Esophagus squamous epithelium (tissue), 4 donors: Measurements from ENCODE around the gene CXCR5.

Experiments used
- POLR2A ChIP-seq, 4 donors: fragments of 450-650 bp; IDR thresholded peaks; one replicate each; pipeline ENCODE4 v1.6.1; 2017; ENCODE audit warnings: antibody characterized with exemption in 4 of 4, mild to moderate bottlenecking in 4 of 4, moderate library complexity in 3 of 4
- TF ChIP-seq, protein P1 (sequence below), 6 experiments: fragments of 450-650 bp in 4 of 6; fragments of 200-600 bp in 2 of 6; sonication (generic) in 2 of 6; IDR thresholded peaks; one replicate each; pipeline ENCODE4 v1.5.1; 2016 to 2019; ENCODE audit warnings: antibody characterized with exemption in 6 of 6, mild to moderate bottlenecking in 4 of 6, moderate library complexity in 4 of 6

DNA sequence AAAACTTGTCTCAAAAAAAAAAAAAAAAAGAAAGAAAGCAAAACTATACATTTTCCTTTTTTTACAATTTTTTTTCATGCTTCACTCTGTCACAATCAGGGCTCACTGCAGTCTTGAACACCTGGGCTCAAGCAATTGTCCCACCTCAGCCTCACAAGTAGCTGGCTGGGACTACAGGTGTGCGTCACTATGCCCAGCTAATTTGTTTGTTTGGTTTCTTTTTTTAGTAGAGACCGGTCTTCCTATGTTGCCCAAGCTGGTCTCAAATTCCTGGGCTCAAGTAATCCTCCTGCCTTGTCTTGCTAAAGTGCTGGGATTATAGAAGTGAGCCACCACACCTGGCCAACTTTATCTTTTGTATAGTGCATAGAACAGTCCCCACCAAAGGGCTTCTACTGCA, 15.0 kb upstream of the CXCR5 start:
- TF ChIP-seq, protein P1, sequence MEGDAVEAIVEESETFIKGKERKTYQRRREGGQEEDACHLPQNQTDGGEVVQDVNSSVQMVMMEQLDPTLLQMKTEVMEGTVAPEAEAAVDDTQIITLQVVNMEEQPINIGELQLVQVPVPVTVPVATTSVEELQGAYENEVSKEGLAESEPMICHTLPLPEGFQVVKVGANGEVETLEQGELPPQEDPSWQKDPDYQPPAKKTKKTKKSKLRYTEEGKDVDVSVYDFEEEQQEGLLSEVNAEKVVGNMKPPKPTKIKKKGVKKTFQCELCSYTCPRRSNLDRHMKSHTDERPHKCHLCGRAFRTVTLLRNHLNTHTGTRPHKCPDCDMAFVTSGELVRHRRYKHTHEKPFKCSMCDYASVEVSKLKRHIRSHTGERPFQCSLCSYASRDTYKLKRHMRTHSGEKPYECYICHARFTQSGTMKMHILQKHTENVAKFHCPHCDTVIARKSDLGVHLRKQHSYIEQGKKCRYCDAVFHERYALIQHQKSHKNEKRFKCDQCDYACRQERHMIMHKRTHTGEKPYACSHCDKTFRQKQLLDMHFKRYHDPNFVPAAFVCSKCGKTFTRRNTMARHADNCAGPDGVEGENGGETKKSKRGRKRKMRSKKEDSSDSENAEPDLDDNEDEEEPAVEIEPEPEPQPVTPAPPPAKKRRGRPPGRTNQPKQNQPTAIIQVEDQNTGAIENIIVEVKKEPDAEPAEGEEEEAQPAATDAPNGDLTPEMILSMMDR (IDR thresholded peaks at IDR 0.05): no peak
- TF ChIP-seq POLR2A (IDR thresholded peaks at IDR 0.05): no peak
